ENCODE measurements around the gene PACS2.

PACS2 gene

GRCh38 chr14:105313381-105314286, 914 bp upstream of the PACS2 start:
- ChIA-PET CTCF (interaction anchor here (0.6 to 0.8 kb wide), 2 partner anchors 13 to 72 kb away, joined by 3 read pairs; partner anchors contain the start of gene BRF1), POLR2A (ENCODE audit: low non-redundant PET) (interaction anchor here (0.5 to 0.6 kb wide), 2 partner anchors 18 to 518 kb away, joined by 4 to 5 read pairs; no protein-coding TSS in a partner anchor)
- DNase-seq (ENCODE audit: low spot score): no peak
- peak overlapping the region; percentile 85 for H3K27ac ChIP-seq
- no peak for TF ChIP-seq CTCF (conservative IDR thresholded peaks at IDR 0.05; ENCODE audit: low read depth)

DNA sequence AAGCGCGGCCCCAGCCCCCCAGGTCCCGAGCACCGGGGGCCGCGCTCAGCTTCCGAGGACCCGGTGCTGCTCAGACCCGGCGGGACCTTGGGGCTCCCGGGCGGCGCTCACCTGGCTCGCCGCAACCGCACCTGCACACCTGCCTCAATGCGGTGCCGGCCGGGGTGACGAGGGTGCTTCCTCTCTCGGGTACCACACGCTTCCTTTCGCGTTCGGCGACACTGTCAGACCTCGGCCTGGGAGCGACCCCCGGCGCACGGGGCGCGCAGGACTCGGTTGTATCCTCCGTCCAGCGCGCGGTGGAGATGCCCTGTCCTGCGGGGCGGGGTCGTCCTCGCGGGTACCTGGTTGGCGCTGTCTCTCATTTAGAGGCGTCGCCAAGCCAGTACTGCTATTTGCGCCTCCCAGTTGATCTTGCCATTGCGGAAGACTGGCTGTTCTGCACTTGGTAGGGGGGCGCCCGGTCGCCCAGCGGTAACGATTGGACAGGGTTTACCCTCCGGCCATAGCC, 718 bp downstream of the PACS2 start:
- DNase-seq (ENCODE audit: low spot score): peak; percentile 42
- no peak for TF ChIP-seq CTCF (conservative IDR thresholded peaks at IDR 0.05; ENCODE audit: low read depth)
- ChIA-PET POLR2A (ENCODE audit: low non-redundant PET) (no interaction called here), CTCF (interaction anchor here (0.5 kb wide), 1 partner anchor 15 kb away, joined by 3 read pairs; the partner anchor contains the start of gene BRF1)
- peak overlapping the region; percentile 71 for H3K27ac ChIP-seq

GRCh38 chr14:105315941-105316576, 1.5 kb downstream of the PACS2 start:
- POLR2A ChIA-PET (ENCODE audit: low non-redundant PET): no interaction called here
- no peak for TF ChIP-seq CTCF (conservative IDR thresholded peaks at IDR 0.05; ENCODE audit: low read depth)
- CTCF ChIA-PET: no interaction called here
- peak; percentile 9 for DNase-seq (ENCODE audit: low spot score)
- H3K27ac ChIP-seq: peak overlapping the region; percentile 71

DNA sequence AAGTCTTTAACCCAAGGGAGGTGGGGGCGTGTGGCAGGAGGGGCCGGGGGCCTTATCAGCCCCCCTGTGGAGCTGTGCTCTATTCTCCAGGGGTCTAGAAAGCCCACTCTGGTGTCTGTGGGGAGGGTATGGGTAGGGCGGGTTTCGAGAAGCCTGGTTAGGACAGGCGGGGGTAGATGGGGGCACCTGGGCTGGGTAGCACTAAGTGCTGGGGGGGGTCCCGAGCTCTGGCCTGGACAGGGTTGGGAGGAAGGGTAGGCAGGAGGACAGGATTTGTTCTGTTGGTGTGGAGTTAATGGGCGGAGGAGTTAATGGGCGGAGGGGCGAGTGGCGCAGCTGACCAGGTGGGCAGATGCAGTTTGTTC, 2.0 kb downstream of the PACS2 start:
- POLR2A ChIA-PET (ENCODE audit: low non-redundant PET): no interaction called here
- no peak for DNase-seq (ENCODE audit: low spot score)
- CTCF ChIA-PET: no interaction called here

GRCh38 chr14:105316968-105317510, 2.5 kb downstream of the PACS2 start:
- peak overlapping the region; percentile 71 for H3K27ac ChIP-seq
- ChIA-PET CTCF (interaction anchor here (0.6 to 0.9 kb wide), 2 partner anchors 25 to 161 kb away, joined by 3 to 6 read pairs; no protein-coding TSS in a partner anchor), POLR2A (ENCODE audit: low non-redundant PET) (no interaction called here)
- TF ChIP-seq CTCF (conservative IDR thresholded peaks at IDR 0.05; ENCODE audit: low read depth): no peak
- no peak for DNase-seq (ENCODE audit: low spot score)

More for the DNA sequence above, 2.0 kb downstream of the PACS2 start:
- TF ChIP-seq CTCF (conservative IDR thresholded peaks at IDR 0.05; ENCODE audit: low read depth): no peak
- H3K27ac ChIP-seq: peak overlapping the region; percentile 71

DNA sequence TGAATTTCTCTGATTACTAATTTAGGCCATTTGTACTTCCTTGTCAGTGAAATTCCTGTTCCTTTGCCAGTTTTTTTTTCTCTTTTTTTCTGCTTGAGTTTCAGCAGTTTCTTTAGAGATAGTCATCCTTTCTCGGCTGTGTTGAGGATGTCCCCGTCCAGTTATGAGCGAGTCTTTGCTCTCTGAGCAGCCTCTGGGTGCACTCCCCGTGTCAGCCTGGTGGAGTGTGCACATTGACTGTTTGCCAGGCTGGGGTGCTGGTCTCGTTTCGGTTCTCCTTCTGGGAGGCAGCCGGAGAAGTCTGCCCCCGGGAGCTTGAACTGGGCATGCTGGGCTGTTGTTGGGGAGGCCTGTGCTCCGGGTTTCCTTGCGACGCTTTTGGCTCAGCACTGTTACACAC, 3.0 kb downstream of the PACS2 start:
- POLR2A ChIA-PET (ENCODE audit: low non-redundant PET): no interaction called here
- no peak for TF ChIP-seq CTCF (conservative IDR thresholded peaks at IDR 0.05; ENCODE audit: low read depth)
- CTCF ChIA-PET: interaction anchor here (0.6 to 1.0 kb wide), 3 partner anchors 25 to 161 kb away, joined by 3 to 6 read pairs (median 3); no protein-coding TSS in a partner anchor

More for the DNA sequence above, 3.0 kb downstream of the PACS2 start:
- DNase-seq (ENCODE audit: low spot score): no peak
- peak overlapping the region; percentile 71 for H3K27ac ChIP-seq
